Activated T-helper 9 cell treated with anti-CD3 and anti-CD28 coated beads, Interleukin-2, amount 50 U/mL, for 16 hours (primary cell): Measurements from ENCODE around the gene MYO3B.

Source experiments
- DNase-seq: peaks from one replicate; pipeline ENCODE4 v3.0.0-alpha.2; 2020; ENCODE audit warnings: low read depth

Gene MYO3B

GRCh38 chr2:170236680-170237047 is 58.7 kb downstream of the MYO3B start:
- DNase-seq = no peak

- no peak for DNase-seq
Observed at GRCh38 chr2:170237572-170238120, 59.7 kb downstream of the MYO3B start.

- DNase-seq = no peak
Observed at GRCh38 chr2:170238776-170239175, 60.8 kb downstream of the MYO3B start.

- no peak for DNase-seq
Observed at GRCh38 chr2:170240629-170241028, 62.7 kb downstream of the MYO3B start.

- DNase-seq = no peak
Observed at GRCh38 chr2:170241756-170242155, 63.8 kb downstream of the MYO3B start.

GRCh38 chr2:170243118-170243837 is 65.3 kb downstream of the MYO3B start:
- no peak for DNase-seq

GRCh38 chr2:170243898-170244297 is 66.0 kb downstream of the MYO3B start:
- no peak for DNase-seq

- no peak for DNase-seq
Observed at GRCh38 chr2:170244555-170244954, 66.6 kb downstream of the MYO3B start.

- no peak for DNase-seq
Observed at GRCh38 chr2:170245312-170245711, 67.4 kb downstream of the MYO3B start.

- DNase-seq = no peak
Observed at GRCh38 chr2:170247333-170247732, 69.4 kb downstream of the MYO3B start.

GRCh38 chr2:170247882-170248393 is 70.0 kb downstream of the MYO3B start:
- DNase-seq = no peak

GRCh38 chr2:170248574-170249393 is 70.8 kb downstream of the MYO3B start:
- no peak for DNase-seq

GRCh38 chr2:170249761-170250160 is 71.8 kb downstream of the MYO3B start:
- no peak for DNase-seq

GRCh38 chr2:170250584-170250983 is 72.6 kb downstream of the MYO3B start:
- DNase-seq = no peak

GRCh38 chr2:170252414-170252813 is 74.5 kb downstream of the MYO3B start:
- DNase-seq = no peak

GRCh38 chr2:170253721-170254230 is 75.8 kb downstream of the MYO3B start:
- no peak for DNase-seq

- no peak for DNase-seq
Observed at GRCh38 chr2:170254293-170254732, 76.4 kb downstream of the MYO3B start.

GRCh38 chr2:170255137-170255536 is 77.2 kb downstream of the MYO3B start:
- no peak for DNase-seq

- DNase-seq = no peak
Observed at GRCh38 chr2:170255971-170256370, 78.0 kb downstream of the MYO3B start.

- no peak for DNase-seq
Observed at GRCh38 chr2:170258382-170258781, 80.4 kb downstream of the MYO3B start.

- DNase-seq = no peak
Observed at GRCh38 chr2:170260188-170260587, 82.2 kb downstream of the MYO3B start.

GRCh38 chr2:170261566-170261965 is 83.6 kb downstream of the MYO3B start:
- no peak for DNase-seq

GRCh38 chr2:170262343-170262742 is 84.4 kb downstream of the MYO3B start:
- DNase-seq = no peak
